Hepatocyte (in vitro differentiated cells): Measurements from ENCODE around the gene CHST13. TPM values are rescaled to one million over a fixed set of nuclear protein-coding genes. Genes with fewer than 3 reads are reported as not detected.

Source experiments
- DNase-seq: peaks from one replicate; pipeline ENCODE4 v3.0.0-alpha.2; 2016; ENCODE audit warnings: low spot score
- H2AFZ ChIP-seq: fragments of 200-600 bp; sonication (generic); 2 replicates; pipeline ENCODE4 v1.6.0; 2016; ENCODE audit warnings: antibody characterized with exemption, mild to moderate bottlenecking
- H3K27ac ChIP-seq: fragments of 200-600 bp; sonication (generic); 2 replicates; pipeline ENCODE4 v1.5.1; 2016; ENCODE audit warnings: mild to moderate bottlenecking
- H3K27me3 ChIP-seq: fragments of 200-600 bp; sonication (generic); 2 replicates; pipeline ENCODE4 v1.6.1; 2016
- H3K36me3 ChIP-seq: fragments of 200-600 bp; sonication (generic); replicated peaks from 2 replicates; pipeline ENCODE4 v1.5.1; 2016; ENCODE audit warnings: low read depth; ENCODE audit not compliant: insufficient read depth
- H3K4me1 ChIP-seq: fragments of 200-600 bp; sonication (generic); 2 replicates; pipeline ENCODE4 v1.5.1; 2016; ENCODE audit warnings: mild to moderate bottlenecking, moderate library complexity; ENCODE audit not compliant: insufficient read depth
- H3K4me2 ChIP-seq: fragments of 200-600 bp; sonication (generic); 2 replicates; pipeline ENCODE4 v1.6.0; 2016
- H3K4me3 ChIP-seq: fragments of 200-600 bp; sonication (generic); 2 replicates; pipeline ENCODE4 v1.5.1; 2016; ENCODE audit warnings: mild to moderate bottlenecking
- H3K79me2 ChIP-seq: fragments of 200-600 bp; sonication (generic); 2 replicates; pipeline ENCODE4 v1.6.0; 2017; ENCODE audit warnings: mild to moderate bottlenecking
- H3K9me2 ChIP-seq: fragments of 200-600 bp; sonication (generic); replicated peaks from 2 replicates; pipeline ENCODE4 v1.6.0; 2017; ENCODE audit warnings: mild to moderate bottlenecking; ENCODE audit not compliant: insufficient read depth
- H3K9me3 ChIP-seq: fragments of 200-600 bp; sonication (generic); 2 replicates; pipeline ENCODE4 v1.5.1; 2016; ENCODE audit warnings: low read depth, mild to moderate bottlenecking
- H4K20me1 ChIP-seq: fragments of 200-600 bp; sonication (generic); 2 replicates; pipeline ENCODE4 v1.6.0; 2016; ENCODE audit warnings: mild to moderate bottlenecking; ENCODE audit not compliant: insufficient read depth, poor library complexity, severe bottlenecking
- EZH2 ChIP-seq: fragments of 200-600 bp; sonication (generic); IDR thresholded peaks from 2 replicates; pipeline ENCODE4 v1.6.1; 2016; ENCODE audit warnings: antibody characterized with exemption, mild to moderate bottlenecking, borderline replicate concordance
- EZH2phosphoT487 ChIP-seq: fragments of 200-600 bp; sonication (generic); IDR thresholded peaks from one replicate; pipeline ENCODE4 v1.6.1; 2018; ENCODE audit warnings: antibody characterized with exemption, mild to moderate bottlenecking, low read depth, moderate library complexity; ENCODE audit not compliant: unreplicated experiment, severe bottlenecking
- WGBS: methylation state at CpG from one replicate; pipeline ENCODE4 v1.1.6; 2016; ENCODE audit warnings: low lambda C conversion rate; ENCODE audit errors: missing lambda C conversion rate; 5-methylcytosine and 5-hydroxymethylcytosine counted together
- polyA plus RNA-seq: library from polyadenylated mRNA; unstranded; fragments of >200 nt; fragmentation: Nextera tagmentation; extraction: Ambion mirVana; gene quantifications from 2 replicates; pipeline ENCODE4 v1.2.1, GENCODE V29; 2016
- total RNA-seq: library from RNA; depleted of rRNA; stranded (reverse); fragments of >200 nt; gene quantifications from 2 replicates; pipeline ENCODE4 v1.2.3, GENCODE V29; 2014
- TF ChIP-seq, protein P1 (sequence below): fragments of 200-600 bp; sonication (generic); IDR thresholded peaks from 2 replicates; pipeline ENCODE4 v1.5.1; 2016; ENCODE audit warnings: antibody characterized with exemption, mild to moderate bottlenecking; ENCODE audit not compliant: poor library complexity

CHST13 gene
- total and polyA plus RNA-seq, 2 experiments from 2014 or later, result 31.5 to 54.6 TPM

DNA sequence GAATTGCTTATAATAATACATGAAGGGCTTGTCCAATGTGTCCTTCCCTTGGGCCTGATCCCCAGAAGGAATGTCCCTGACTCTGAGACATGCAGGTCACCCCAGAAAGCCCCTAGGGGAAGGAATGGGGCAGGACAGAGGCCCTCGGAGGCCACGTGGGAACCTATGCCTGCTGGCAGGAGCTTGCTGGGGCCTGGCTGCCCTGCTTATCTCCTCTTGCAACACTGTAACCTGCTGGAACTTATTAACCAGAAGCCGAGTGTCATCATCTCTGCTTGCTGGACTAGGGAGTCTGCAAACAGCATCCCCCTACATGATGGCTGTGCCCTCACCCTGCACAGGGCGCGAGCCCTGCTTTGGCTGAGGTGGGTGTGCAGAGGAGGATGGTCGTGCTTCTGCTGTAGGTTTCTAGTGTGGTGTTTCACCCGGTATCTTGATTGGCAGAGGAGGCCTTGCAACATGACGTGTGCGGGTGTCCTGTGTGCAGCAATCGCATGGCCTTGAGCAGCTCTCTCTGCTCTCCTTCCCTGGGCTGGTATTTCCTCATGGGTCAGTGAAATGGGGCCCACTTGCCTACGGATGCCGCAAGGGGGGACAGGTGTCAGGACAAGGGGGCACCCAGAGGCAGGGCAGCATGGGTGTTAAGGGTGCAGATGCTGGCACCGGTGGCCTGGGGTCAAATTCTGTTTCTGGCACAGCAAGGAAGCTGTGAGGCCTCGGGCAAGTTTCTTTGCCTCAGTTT, 5.0 kb downstream of the CHST13 start:
- Histone ChIP-seq H3K4me2 (peak overlapping the region; percentile 43), H3K9me3 (no peaks in the 10 kb centered on the region), H3K4me3 (no peak overlapping the region), H3K4me1 (peaks cover 39% of the 10 kb centered on the region), H2AFZ (no peak overlapping the region), H3K36me3 (no peaks in the 10 kb centered on the region), H4K20me1 (no peaks in the 10 kb centered on the region), H3K27ac (peak overlapping the region; percentile 86), H3K79me2 (peaks cover 20% of the 10 kb centered on the region), H3K9me2 (no peaks in the 10 kb centered on the region), H3K27me3 (peaks cover 13% of the 10 kb centered on the region)
- no peak for TF ChIP-seq EZH2
- TF ChIP-seq, protein P1, sequence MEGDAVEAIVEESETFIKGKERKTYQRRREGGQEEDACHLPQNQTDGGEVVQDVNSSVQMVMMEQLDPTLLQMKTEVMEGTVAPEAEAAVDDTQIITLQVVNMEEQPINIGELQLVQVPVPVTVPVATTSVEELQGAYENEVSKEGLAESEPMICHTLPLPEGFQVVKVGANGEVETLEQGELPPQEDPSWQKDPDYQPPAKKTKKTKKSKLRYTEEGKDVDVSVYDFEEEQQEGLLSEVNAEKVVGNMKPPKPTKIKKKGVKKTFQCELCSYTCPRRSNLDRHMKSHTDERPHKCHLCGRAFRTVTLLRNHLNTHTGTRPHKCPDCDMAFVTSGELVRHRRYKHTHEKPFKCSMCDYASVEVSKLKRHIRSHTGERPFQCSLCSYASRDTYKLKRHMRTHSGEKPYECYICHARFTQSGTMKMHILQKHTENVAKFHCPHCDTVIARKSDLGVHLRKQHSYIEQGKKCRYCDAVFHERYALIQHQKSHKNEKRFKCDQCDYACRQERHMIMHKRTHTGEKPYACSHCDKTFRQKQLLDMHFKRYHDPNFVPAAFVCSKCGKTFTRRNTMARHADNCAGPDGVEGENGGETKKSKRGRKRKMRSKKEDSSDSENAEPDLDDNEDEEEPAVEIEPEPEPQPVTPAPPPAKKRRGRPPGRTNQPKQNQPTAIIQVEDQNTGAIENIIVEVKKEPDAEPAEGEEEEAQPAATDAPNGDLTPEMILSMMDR, result peak; percentile 43
- 54% methylated on average over 14 of the region's 14 CpGs for WGBS
- DNase-seq, result peak; percentile 89

DNA sequence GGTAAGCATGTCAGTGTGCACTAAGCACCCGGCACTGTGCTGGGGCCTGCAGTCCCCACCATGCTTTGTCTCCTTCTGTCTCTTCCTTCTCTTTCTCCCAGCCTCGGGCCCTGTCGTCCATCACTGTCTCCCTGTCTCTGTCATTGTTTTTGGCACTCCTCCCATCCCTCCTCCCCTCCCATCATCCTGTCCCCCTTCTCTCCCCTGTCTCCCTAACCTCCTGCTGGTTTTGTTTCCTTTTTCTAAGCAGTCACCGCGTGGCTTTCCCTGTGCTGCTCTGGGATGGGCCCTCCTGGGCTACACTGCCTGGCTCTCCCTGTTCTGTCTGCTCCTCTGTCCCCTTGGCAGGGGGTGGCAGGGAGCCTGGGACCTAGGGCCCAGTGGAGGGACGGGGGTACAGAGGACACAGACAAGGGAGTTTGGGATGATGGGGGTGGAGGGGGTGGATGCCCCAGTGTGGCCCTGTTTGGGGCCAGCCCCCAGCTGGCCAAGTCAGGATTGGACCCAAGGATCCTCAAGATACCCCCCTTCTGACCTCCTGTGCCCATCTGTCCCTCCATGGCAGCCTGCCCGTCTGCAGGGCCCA, 5.7 kb downstream of the CHST13 start:
- peaks cover 35% of the 10 kb centered on the region for H3K4me1 ChIP-seq
- H2AFZ ChIP-seq, result no peak overlapping the region
- peaks cover 9% of the 10 kb centered on the region for H3K27me3 ChIP-seq
- no peaks in the 10 kb centered on the region for H3K9me3 ChIP-seq
- no peak overlapping the region for H3K4me3 ChIP-seq
- H3K79me2 ChIP-seq, result peaks cover 20% of the 10 kb centered on the region
- no peak for DNase-seq
- no peaks in the 10 kb centered on the region for H4K20me1 ChIP-seq
- no peaks in the 10 kb centered on the region for H3K36me3 ChIP-seq
- 83% methylated on average over 7 of the region's 7 CpGs for WGBS
- peak overlapping the region; percentile 84 for H3K27ac ChIP-seq
- H3K9me2 ChIP-seq, result no peaks in the 10 kb centered on the region
- H3K4me2 ChIP-seq, result peak overlapping the region; percentile 43
- TF ChIP-seq, protein P1, result no peak
- TF ChIP-seq EZH2phosphoT487 (no peak), EZH2 (no peak)

DNA sequence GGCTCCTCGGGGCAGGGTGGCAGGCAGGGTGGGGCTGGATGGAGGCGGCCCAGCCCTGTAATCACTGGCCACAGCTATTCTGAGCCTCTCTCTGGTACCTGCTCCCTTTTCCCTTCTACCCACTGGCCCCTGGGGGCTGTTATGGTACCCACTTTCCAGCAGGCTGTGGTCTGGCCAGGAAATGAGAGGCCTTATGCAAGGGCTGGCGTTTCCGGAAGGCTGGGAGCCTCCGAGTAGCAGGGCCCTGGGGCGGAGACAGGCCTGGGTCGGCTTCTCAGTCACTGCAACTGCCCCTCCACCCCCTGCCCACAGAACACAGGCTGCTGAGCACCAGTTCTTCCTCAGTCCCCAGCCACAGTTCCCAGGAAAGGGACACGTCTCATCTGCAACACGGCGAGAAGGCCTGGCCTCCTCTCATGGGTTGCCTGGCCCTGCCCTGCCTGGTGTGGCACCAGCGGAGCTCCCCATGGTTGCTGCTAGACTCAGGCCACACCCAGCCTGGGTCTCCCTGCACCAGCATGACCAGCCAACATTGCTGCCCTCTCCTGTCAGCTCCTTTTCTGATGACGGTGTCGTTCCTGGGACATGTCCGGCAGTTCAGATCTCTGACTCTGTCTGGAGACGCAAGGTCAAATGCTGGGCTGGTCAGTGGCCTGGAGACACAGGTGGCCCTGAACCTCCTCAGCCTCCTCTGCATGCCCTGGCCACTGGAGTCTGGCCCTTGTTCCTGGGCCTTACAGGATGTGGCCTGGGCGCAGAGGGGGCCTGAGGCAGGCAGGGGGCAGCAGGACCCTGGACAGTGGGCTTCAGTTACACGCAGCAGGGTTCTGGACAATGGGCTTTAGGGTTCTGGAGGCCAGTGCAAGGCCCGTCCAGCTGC, 6.5 kb downstream of the CHST13 start:
- Histone ChIP-seq H3K9me2 (no peaks in the 10 kb centered on the region), H3K9me3 (no peaks in the 10 kb centered on the region), H3K79me2 (peaks cover 20% of the 10 kb centered on the region), H3K4me1 (peaks cover 29% of the 10 kb centered on the region), H2AFZ (no peak overlapping the region), H4K20me1 (no peaks in the 10 kb centered on the region), H3K4me2 (no peak overlapping the region), H3K27me3 (peaks cover 9% of the 10 kb centered on the region), H3K4me3 (no peak overlapping the region), H3K27ac (peak overlapping the region; percentile 84), H3K36me3 (no peaks in the 10 kb centered on the region)
- WGBS, result 87% methylated on average over 18 of the region's 18 CpGs
- TF ChIP-seq EZH2 (no peak), EZH2phosphoT487 (no peak)
- TF ChIP-seq, protein P1, result no peak
- DNase-seq, result no peak
